ENCODE data around the gene ACBD6.

Gene ACBD6

GRCh38 chr1:180262628-180263488 lies 239.5 kb downstream of the ACBD6 start:
- no peaks in the 10 kb centered on the region for H3K27me3 ChIP-seq (replicated peaks; ENCODE audit: control insufficient read depth, insufficient read depth, low read length, poor library complexity, severe bottlenecking)

GRCh38 chr1:180261524-180262155 lies 240.7 kb downstream of the ACBD6 start:
- H3K27me3 ChIP-seq (replicated peaks; ENCODE audit: control insufficient read depth, insufficient read depth, low read length, poor library complexity, severe bottlenecking) = no peaks in the 10 kb centered on the region
- no peak overlapping the region for H3K27ac ChIP-seq (ENCODE audit: insufficient read depth, low read length, poor library complexity, severe bottlenecking)

More at GRCh38 chr1:180262628-180263488, 239.5 kb downstream of the ACBD6 start:
- Histone ChIP-seq H3K36me3 (ENCODE audit: control insufficient read depth, insufficient read depth, low read length) (no peaks in the 10 kb centered on the region), H3K27ac (ENCODE audit: insufficient read depth, low read length, poor library complexity, severe bottlenecking) (no peak overlapping the region), H3K4me1 (ENCODE audit: control insufficient read depth, insufficient read depth, low read length, poor library complexity, severe bottlenecking) (no peaks in the 10 kb centered on the region), H3K4me3 (ENCODE audit: insufficient read depth, low read depth, low read length, poor library complexity, severe bottlenecking) (no peak overlapping the region), H3K9me3 (ENCODE audit: control insufficient read depth, low read length) (no peaks in the 10 kb centered on the region)
- DNase-seq = no peak

GRCh38 chr1:180261030-180261429 lies 241.3 kb downstream of the ACBD6 start:
- no peak for DNase-seq
- Histone ChIP-seq H3K36me3 (ENCODE audit: control insufficient read depth, insufficient read depth, low read length) (no peaks in the 10 kb centered on the region), H3K4me1 (ENCODE audit: control insufficient read depth, insufficient read depth, low read length, poor library complexity, severe bottlenecking) (no peaks in the 10 kb centered on the region), H3K9me3 (ENCODE audit: control insufficient read depth, low read length) (no peaks in the 10 kb centered on the region), H3K27me3 (replicated peaks; ENCODE audit: control insufficient read depth, insufficient read depth, low read length, poor library complexity, severe bottlenecking) (no peaks in the 10 kb centered on the region), H3K27ac (ENCODE audit: insufficient read depth, low read length, poor library complexity, severe bottlenecking) (no peak overlapping the region), H3K4me3 (ENCODE audit: insufficient read depth, low read depth, low read length, poor library complexity, severe bottlenecking) (no peak overlapping the region)

More at GRCh38 chr1:180261524-180262155, 240.7 kb downstream of the ACBD6 start:
- Histone ChIP-seq H3K36me3 (ENCODE audit: control insufficient read depth, insufficient read depth, low read length) (no peaks in the 10 kb centered on the region), H3K4me3 (ENCODE audit: insufficient read depth, low read depth, low read length, poor library complexity, severe bottlenecking) (no peak overlapping the region), H3K9me3 (ENCODE audit: control insufficient read depth, low read length) (no peaks in the 10 kb centered on the region), H3K4me1 (ENCODE audit: control insufficient read depth, insufficient read depth, low read length, poor library complexity, severe bottlenecking) (no peaks in the 10 kb centered on the region)
- DNase-seq = no peak

- no peaks in the 10 kb centered on the region for H3K27me3 ChIP-seq (replicated peaks; ENCODE audit: control insufficient read depth, insufficient read depth, low read length, poor library complexity, severe bottlenecking)
- DNase-seq = no peak
- H3K4me3 ChIP-seq (ENCODE audit: insufficient read depth, low read depth, low read length, poor library complexity, severe bottlenecking) = no peak overlapping the region
- no peaks in the 10 kb centered on the region for H3K36me3 ChIP-seq (ENCODE audit: control insufficient read depth, insufficient read depth, low read length)
- H3K9me3 ChIP-seq (ENCODE audit: control insufficient read depth, low read length) = no peaks in the 10 kb centered on the region
- no peak overlapping the region for H3K27ac ChIP-seq (ENCODE audit: insufficient read depth, low read length, poor library complexity, severe bottlenecking)
- H3K4me1 ChIP-seq (ENCODE audit: control insufficient read depth, insufficient read depth, low read length, poor library complexity, severe bottlenecking) = no peaks in the 10 kb centered on the region
These were observed 241.8 kb downstream of the ACBD6 start for GRCh38 chr1:180260541-180260940.

GRCh38 chr1:180259431-180260338 lies 242.7 kb downstream of the ACBD6 start:
- H3K4me3 ChIP-seq (ENCODE audit: insufficient read depth, low read depth, low read length, poor library complexity, severe bottlenecking) = no peak overlapping the region

GRCh38 chr1:180258935-180259334 lies 243.4 kb downstream of the ACBD6 start:
- no peaks in the 10 kb centered on the region for H3K4me1 ChIP-seq (ENCODE audit: control insufficient read depth, insufficient read depth, low read length, poor library complexity, severe bottlenecking)
- H3K9me3 ChIP-seq (ENCODE audit: control insufficient read depth, low read length) = no peaks in the 10 kb centered on the region
- no peaks in the 10 kb centered on the region for H3K36me3 ChIP-seq (ENCODE audit: control insufficient read depth, insufficient read depth, low read length)
- no peak overlapping the region for H3K27ac ChIP-seq (ENCODE audit: insufficient read depth, low read length, poor library complexity, severe bottlenecking)
- no peak overlapping the region for H3K4me3 ChIP-seq (ENCODE audit: insufficient read depth, low read depth, low read length, poor library complexity, severe bottlenecking)
- no peak for DNase-seq
- H3K27me3 ChIP-seq (replicated peaks; ENCODE audit: control insufficient read depth, insufficient read depth, low read length, poor library complexity, severe bottlenecking) = peaks cover 4% of the 10 kb centered on the region

More at GRCh38 chr1:180259431-180260338, 242.7 kb downstream of the ACBD6 start:
- Histone ChIP-seq H3K36me3 (ENCODE audit: control insufficient read depth, insufficient read depth, low read length) (no peaks in the 10 kb centered on the region), H3K27ac (ENCODE audit: insufficient read depth, low read length, poor library complexity, severe bottlenecking) (no peak overlapping the region), H3K27me3 (replicated peaks; ENCODE audit: control insufficient read depth, insufficient read depth, low read length, poor library complexity, severe bottlenecking) (no peaks in the 10 kb centered on the region), H3K4me1 (ENCODE audit: control insufficient read depth, insufficient read depth, low read length, poor library complexity, severe bottlenecking) (no peaks in the 10 kb centered on the region), H3K9me3 (ENCODE audit: control insufficient read depth, low read length) (no peaks in the 10 kb centered on the region)
- DNase-seq = no peak

- peaks cover 8% of the 10 kb centered on the region for H3K27me3 ChIP-seq (replicated peaks; ENCODE audit: control insufficient read depth, insufficient read depth, low read length, poor library complexity, severe bottlenecking)
- H3K9me3 ChIP-seq (ENCODE audit: control insufficient read depth, low read length) = no peaks in the 10 kb centered on the region
- H3K27ac ChIP-seq (ENCODE audit: insufficient read depth, low read length, poor library complexity, severe bottlenecking) = no peak overlapping the region
- no peak for DNase-seq
- H3K36me3 ChIP-seq (ENCODE audit: control insufficient read depth, insufficient read depth, low read length) = no peaks in the 10 kb centered on the region
- no peaks in the 10 kb centered on the region for H3K4me1 ChIP-seq (ENCODE audit: control insufficient read depth, insufficient read depth, low read length, poor library complexity, severe bottlenecking)
- H3K4me3 ChIP-seq (ENCODE audit: insufficient read depth, low read depth, low read length, poor library complexity, severe bottlenecking) = no peak overlapping the region
These were observed 244.1 kb downstream of the ACBD6 start for GRCh38 chr1:180258290-180258689.

- no peak for DNase-seq
- H3K27ac ChIP-seq (ENCODE audit: insufficient read depth, low read length, poor library complexity, severe bottlenecking) = no peak overlapping the region
- peaks cover 8% of the 10 kb centered on the region for H3K27me3 ChIP-seq (replicated peaks; ENCODE audit: control insufficient read depth, insufficient read depth, low read length, poor library complexity, severe bottlenecking)
- H3K4me1 ChIP-seq (ENCODE audit: control insufficient read depth, insufficient read depth, low read length, poor library complexity, severe bottlenecking) = no peaks in the 10 kb centered on the region
- no peaks in the 10 kb centered on the region for H3K9me3 ChIP-seq (ENCODE audit: control insufficient read depth, low read length)
- no peak overlapping the region for H3K4me3 ChIP-seq (ENCODE audit: insufficient read depth, low read depth, low read length, poor library complexity, severe bottlenecking)
- H3K36me3 ChIP-seq (ENCODE audit: control insufficient read depth, insufficient read depth, low read length) = no peaks in the 10 kb centered on the region
These were observed 244.9 kb downstream of the ACBD6 start for GRCh38 chr1:180257486-180257885.

GRCh38 chr1:180257028-180257386 lies 245.4 kb downstream of the ACBD6 start:
- Histone ChIP-seq H3K27ac (ENCODE audit: insufficient read depth, low read length, poor library complexity, severe bottlenecking) (no peak overlapping the region), H3K27me3 (replicated peaks; ENCODE audit: control insufficient read depth, insufficient read depth, low read length, poor library complexity, severe bottlenecking) (peaks cover 12% of the 10 kb centered on the region), H3K9me3 (ENCODE audit: control insufficient read depth, low read length) (no peaks in the 10 kb centered on the region), H3K4me3 (ENCODE audit: insufficient read depth, low read depth, low read length, poor library complexity, severe bottlenecking) (no peak overlapping the region), H3K36me3 (ENCODE audit: control insufficient read depth, insufficient read depth, low read length) (no peaks in the 10 kb centered on the region), H3K4me1 (ENCODE audit: control insufficient read depth, insufficient read depth, low read length, poor library complexity, severe bottlenecking) (no peaks in the 10 kb centered on the region)
- no peak for DNase-seq
